ENCODE results near the gene SLC4A1.

SLC4A1 gene

DNA sequence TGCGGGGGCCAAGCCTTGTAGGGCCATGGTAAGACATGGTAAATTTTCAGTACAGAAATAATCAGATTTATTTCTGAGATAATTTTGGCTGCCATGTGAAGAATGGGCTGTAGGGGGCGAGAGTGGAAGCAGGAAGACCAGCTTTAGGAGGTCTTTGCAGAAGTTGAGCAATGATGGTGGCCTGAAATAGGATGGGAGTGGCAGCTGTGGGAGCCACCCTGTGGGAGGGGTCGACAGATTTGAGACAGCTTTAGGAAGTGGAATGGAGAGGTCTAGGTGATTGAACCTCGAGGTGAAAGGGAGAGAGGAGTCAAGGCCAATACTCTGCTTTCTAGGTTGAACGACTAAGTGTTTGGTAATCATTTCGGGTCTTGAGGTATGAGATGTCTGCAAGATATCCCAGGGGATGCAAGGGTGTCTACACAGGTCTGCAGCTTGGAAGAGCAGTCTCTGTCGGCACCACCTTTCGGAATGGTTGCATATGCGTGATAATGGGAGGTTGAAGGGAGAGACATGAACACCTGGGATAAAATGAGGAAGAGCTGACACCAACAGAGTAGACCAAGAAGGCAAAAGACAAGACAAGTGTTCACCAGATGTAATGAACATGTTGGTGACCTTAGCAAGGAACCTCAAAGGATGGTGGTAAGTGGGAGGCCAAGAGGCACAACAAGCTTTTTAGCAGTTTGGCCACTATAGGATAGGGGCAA, 64.0 kb downstream of the SLC4A1 start:
- DNase-seq, result peak; percentile 38

DNA sequence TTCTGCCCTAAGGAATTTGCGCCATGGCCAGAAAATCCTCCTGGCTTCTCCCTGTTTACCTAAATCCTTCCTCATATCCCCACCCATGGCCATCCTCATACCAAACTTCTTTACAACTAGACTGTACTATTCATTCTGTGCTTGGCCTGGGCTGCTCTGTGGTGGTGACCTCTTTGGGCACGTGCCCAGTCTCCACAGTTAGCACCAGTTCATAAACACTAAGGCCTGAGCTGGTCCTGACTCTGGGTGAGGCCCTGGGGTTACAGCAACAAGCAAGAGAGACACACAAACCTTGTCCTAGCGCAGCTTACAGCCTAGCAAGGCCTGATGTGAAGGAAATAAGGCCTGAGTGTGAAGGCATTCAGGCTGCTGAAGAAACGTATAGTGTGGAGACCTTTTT, 65.2 kb downstream of the SLC4A1 start:
- DNase-seq, result no peak

DNA sequence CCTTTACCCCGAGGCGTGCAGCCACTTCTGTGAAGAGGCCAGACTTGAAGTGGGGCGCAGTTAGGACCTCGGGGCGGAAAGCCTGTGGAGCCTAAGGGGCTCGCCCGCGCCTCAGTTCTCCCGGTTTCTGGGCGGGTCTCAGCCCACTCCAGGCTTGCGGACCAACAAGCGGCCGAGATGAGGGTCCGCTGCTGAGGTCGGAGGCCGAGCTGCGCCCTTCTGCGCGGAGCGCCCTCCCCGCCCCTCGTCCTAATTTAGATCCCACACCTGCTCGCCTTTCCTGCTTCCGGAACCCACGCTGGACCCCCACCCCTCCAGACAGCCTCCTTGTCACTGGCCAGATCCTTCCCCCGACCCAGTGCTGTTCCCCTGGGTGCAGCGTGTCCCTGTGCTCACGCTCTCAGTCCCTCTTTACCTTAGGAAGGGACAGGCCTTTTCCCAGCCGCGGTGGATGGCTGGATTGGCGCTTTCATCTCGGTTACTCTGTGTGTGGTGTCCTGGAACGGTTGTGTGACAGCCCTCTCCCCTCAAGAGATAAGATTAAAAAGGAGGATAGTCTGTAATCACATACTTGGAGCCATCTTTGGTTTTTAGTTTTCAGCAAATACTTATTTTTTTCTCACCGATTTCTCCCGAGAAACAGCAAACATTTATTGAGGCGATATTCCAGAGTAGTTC, 67.3 kb downstream of the SLC4A1 start:
- DNase-seq, result no peak

DNA sequence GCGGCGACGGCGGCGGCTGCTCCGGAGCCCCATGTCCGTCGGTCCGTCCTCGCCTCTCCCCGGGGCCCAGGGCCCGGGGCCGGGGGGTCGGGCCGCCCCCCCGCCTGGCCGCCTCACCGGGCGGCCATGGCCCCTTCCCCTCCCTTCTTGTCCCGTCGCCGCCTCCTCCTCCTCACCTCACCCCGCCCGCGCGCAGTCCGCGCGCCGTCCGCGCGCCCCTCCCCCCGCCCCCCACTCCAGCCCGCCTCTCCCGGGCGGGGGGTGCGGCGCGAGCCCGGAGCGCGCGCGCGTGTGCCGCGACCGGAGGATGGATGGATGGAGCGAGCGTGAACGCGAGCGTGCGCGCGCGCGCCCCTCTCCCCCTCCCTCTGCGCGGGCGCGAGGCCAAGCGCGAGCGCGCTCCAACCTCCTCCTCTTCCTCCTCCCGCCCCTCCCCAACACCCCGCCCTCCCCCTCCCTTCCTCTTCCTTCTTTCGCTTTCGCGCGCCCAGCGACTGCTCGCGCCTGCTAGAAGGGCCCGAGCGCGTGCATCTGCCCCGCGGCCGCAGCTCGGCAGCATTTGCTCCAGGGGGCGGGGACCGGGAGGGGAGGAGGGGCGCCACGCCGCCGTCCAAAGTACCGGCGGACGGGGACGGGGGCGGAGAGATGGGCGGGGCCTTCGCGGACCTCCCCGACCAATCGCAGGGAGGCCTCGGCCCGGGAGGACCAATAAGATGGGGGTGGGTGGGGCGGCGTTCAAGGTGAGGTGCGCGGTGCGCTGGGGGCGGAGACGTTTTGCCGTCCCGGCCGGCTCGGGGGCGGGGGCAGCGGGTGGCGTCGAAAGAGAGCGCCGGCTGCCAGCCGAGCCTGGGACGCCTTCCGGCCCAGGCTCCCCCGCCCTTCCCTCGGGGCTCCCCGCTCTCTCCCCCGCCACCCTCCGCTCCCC, 68.1 kb downstream of the SLC4A1 start, which contains the start of gene ATXN7L3:
Gene ATXN7L3 (minus strand): TSS at position 332 of the 925 bp plus-strand sequence. CDS start 1,814 bp downstream, outside the sequence.
- DNase-seq, result peak; percentile 97

DNA sequence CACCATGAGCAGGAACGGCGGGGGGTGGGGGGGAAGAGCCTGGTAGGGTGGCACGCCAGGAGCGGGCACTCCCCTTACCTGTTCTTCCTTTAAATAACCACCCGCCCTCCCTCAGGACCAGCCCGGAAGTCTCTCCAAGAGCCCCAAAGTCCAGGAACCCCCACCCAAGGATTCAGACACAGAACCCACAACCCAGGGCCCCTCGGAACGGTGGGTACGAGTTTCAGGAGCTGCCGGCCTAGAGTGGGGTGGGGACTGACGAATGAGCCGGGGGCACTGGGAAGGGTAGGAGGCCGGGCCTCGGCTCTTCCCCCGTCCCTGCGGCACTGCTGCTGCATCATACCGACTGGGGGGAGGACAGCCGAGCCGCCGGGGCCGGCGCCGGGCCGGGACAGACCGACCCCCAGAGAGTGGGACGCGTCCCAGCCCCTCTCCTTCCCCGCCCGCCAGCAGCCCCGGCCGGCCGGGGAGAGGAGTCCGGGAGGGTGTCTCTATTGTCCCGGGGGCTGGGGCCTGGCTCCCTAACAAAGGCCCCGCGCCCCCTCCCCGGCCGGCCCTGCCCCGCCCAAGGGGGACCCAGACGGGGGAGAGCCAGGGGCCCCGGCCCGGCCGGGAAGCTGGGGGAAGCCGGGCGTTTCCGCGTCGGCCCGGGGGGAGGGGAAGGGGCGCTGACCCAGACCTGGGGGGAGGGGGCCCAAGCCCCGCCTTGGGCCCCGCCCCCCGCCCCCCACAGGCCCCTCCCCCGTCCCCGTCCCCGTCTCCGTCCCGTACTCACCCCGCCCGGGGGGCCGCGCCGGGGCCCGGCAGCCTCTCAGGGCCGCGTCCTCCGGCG, 69.0 kb downstream of the SLC4A1 start:
- peak; percentile 37 for DNase-seq
